GM10248 (cell line): Measurements from ENCODE around the gene MYO10.

Source experiments
- CTCF ChIA-PET: fragments of 300-600 bp; sonication (Branson Sonifier 250); formaldehyde crosslinking; extraction: SDS; loops from one replicate; lab custom pipeline; 2021; ENCODE audit warnings: antibody characterized with exemption; lab: Yijun Ruan, JAX
- POLR2A ChIA-PET: fragments of 350-650 bp; sonication (Branson Sonifier 250); formaldehyde crosslinking; extraction: SDS; loops from one replicate; lab custom pipeline; 2020; ENCODE audit warnings: antibody characterized with exemption; lab: Yijun Ruan, JAX
- DNase-seq: peaks from one replicate; pipeline ENCODE4 v3.0.0; 2012; ENCODE audit errors: extremely low spot score
- TF ChIP-seq, protein P1 (sequence below): IDR thresholded peaks from 2 replicates; pipeline ENCODE4 v1.5.1; 2012; ENCODE audit warnings: mild to moderate bottlenecking, low read depth; ENCODE audit errors: extremely low read depth, missing control alignments, control extremely low read depth

Gene MYO10

DNA sequence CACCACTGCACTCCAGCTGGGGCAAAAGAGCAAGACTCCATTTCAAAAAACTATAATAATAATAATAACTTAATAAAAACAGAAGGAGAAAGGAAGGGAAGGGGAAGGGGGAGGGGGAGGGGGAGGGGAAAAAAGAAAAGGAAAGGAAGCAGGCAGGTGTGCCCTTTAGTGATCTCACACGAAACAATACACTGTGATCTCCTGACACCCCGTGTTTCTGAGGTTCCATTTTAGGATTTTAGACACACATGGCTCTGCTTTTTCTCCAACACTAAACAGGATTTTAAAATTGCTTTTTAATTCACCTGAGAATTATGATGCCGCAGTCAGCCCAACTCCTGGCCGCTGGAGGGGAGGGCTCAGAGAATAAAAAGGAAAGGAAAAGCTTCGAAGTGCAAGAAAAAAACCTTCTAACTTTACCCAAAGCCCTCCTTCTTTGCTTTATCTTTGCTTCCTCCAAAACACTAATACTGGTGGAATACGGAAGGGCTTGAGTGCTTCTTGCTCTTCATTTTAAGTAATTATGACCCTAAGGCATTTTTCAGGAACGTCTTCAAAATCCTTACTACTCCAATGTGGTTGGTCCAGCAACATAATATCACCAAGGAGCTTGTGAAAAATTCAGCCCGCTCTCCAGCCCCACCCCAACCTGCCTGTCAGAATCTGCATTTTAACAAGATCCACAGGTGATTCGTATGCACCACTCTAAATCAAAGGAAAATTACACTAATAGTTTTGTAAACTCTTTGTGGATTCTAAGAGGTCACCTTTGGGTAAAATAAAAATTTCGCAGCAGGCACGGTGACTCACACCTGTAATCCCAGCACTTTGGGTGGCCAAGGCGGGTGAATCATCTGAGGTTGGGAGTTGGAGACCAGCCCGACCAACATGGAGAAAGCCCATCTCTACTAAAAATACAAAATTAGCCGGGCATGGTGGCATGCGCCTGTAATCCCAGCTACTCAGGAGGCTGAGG is 66.0 kb downstream of the MYO10 start:
- CTCF ChIA-PET = no interaction called here
- no peak for DNase-seq
- POLR2A ChIA-PET = no interaction called here
- TF ChIP-seq, protein P1, sequence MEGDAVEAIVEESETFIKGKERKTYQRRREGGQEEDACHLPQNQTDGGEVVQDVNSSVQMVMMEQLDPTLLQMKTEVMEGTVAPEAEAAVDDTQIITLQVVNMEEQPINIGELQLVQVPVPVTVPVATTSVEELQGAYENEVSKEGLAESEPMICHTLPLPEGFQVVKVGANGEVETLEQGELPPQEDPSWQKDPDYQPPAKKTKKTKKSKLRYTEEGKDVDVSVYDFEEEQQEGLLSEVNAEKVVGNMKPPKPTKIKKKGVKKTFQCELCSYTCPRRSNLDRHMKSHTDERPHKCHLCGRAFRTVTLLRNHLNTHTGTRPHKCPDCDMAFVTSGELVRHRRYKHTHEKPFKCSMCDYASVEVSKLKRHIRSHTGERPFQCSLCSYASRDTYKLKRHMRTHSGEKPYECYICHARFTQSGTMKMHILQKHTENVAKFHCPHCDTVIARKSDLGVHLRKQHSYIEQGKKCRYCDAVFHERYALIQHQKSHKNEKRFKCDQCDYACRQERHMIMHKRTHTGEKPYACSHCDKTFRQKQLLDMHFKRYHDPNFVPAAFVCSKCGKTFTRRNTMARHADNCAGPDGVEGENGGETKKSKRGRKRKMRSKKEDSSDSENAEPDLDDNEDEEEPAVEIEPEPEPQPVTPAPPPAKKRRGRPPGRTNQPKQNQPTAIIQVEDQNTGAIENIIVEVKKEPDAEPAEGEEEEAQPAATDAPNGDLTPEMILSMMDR = no peak

GRCh38 chr5:16867577-16867953 is 68.5 kb downstream of the MYO10 start:
- no peak for DNase-seq
- ChIA-PET CTCF (no interaction called here), POLR2A (no interaction called here)
- TF ChIP-seq, protein P1 = no peak

- TF ChIP-seq, protein P1 = no peak
- DNase-seq = no peak
- POLR2A ChIA-PET = no interaction called here
- CTCF ChIA-PET = no interaction called here
These were observed 69.1 kb downstream of the MYO10 start for GRCh38 chr5:16866795-16867576.

DNA sequence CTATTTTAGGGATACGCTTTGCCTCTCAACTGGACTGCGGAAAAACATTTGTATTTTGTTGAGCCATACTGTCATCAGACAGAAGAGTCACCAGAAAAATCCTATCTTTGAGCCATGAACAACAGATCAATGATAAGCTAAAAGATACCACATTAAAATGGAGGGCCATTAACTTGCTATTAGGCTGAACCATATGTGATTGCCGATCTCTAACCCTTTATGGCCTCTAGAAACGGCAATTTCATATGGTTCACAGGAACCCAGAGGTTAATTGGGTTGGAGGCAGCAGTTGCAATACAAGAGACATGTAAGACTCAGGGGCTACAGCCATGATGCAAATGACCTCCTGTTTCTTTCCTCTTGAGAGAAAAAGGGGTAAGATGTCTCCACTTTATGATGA is 69.8 kb downstream of the MYO10 start:
- no peak for DNase-seq
- POLR2A ChIA-PET = no interaction called here
- TF ChIP-seq, protein P1 = no peak
- CTCF ChIA-PET = no interaction called here

GRCh38 chr5:16865151-16865550 is 70.9 kb downstream of the MYO10 start:
- CTCF ChIA-PET = interaction anchor here (1.0 kb wide), 1 partner anchor 11 kb away, joined by 3 read pairs; no protein-coding TSS in a partner anchor
- DNase-seq = no peak
- POLR2A ChIA-PET = no interaction called here
- TF ChIP-seq, protein P1 = no peak

DNA sequence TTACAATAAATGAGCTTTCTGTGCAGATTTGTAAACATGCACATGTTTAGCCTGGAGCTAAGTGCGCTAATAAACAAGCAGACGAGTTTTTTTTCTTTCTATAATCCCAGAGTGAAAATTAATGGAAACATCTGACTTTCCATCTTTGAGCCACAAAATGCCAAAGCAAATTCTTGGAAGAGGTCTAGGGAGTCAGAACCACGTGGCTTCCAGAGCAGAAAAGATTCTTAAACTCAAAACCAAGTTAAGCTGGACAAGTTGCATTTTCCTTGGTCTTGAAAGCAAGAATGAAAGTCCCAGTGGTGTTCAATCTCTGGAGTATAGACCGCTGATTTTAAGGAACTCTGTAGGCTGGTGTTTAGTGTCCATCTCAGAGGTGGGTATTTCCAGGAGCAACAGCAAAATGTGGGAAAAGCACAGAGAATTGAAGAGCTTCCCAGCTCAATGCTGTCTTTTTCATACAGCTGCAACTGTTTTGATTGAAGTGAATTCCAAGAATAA is 71.4 kb downstream of the MYO10 start:
- ChIA-PET POLR2A (no interaction called here), CTCF (interaction anchor here (1.0 kb wide), 1 partner anchor 11 kb away, joined by 3 read pairs; no protein-coding TSS in a partner anchor)
- TF ChIP-seq, protein P1 = no peak
- no peak for DNase-seq
